OCI-LY1 (cell line): Measurements from ENCODE around the gene PIH1D1.

ENCODE experiments used
- CTCF ChIP-seq: fragments of 200-600 bp; sonication (generic), shearing (Covaris generic); IDR thresholded peaks from 2 replicates; pipeline ENCODE4 v1.5.1; 2017; ENCODE audit warnings: mild to moderate bottlenecking, antibody characterized with exemption, low read length, moderate library complexity, mixed read lengths
- EZH2 ChIP-seq: fragments of 200-600 bp; sonication (generic), shearing (Covaris generic); IDR thresholded peaks from 2 replicates; pipeline ENCODE4 v1.8.0; 2017; ENCODE audit warnings: borderline replicate concordance, mixed run types, mild to moderate bottlenecking, antibody characterized with exemption, low read length, moderate library complexity, mixed read lengths

GRCh38 chr19:49450405-49450804 is 1.2 kb downstream of the PIH1D1 start:
- TF ChIP-seq CTCF: no peak
- TF ChIP-seq EZH2: no peak
